NCI-H69 (cell line): ENCODE measurements around the gene ZNF804B.
"Not testable (repeated sequence)": the region's sequence is repeated elsewhere in the genome, so short reads cannot be mapped to it uniquely, and the experiment has no call there.

Experiments
- DNase-seq: peaks from one replicate; lab custom pipeline; 2025; lab: John Stamatoyannopoulos, UW

The ZNF804B gene

DNA sequence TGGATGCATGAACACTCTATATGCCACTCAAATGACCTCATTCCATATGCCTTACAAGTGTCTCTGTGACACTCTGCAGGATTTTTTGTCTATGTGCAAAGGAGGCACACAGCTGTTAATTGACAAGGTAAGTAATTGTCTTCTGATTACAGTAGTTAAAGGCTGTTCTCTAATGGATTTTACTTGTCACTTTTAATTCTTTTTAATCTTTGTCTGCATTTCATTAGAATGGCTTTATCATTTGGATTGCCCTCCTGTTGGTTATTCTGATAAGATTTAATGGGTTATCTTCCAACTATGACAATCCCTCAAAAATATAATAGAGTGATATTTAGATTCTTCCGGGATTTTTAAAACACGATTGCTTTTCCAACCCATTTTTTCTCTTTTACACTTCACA, 326.1 kb downstream of the ZNF804B start:
- no peak for DNase-seq

DNA sequence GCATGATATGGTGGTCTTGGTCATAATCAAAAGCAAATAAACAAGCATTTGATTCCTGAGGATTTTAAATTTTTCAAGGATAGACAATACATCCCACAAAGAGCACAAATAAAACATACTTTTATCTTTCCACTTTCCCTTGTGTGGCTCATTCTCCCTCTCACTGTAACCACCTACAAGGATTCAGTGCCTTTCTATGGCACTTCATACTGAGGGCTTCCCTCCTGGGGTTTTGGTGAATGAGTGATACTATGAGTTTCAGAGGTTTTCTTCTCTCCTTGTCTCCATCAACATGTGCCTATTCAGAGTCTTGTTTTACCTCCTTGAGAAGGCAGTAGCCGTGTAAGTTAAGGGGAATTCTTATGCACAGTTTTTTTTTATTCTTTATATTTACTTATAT, 332.1 kb downstream of the ZNF804B start:
- DNase-seq = no peak

DNA sequence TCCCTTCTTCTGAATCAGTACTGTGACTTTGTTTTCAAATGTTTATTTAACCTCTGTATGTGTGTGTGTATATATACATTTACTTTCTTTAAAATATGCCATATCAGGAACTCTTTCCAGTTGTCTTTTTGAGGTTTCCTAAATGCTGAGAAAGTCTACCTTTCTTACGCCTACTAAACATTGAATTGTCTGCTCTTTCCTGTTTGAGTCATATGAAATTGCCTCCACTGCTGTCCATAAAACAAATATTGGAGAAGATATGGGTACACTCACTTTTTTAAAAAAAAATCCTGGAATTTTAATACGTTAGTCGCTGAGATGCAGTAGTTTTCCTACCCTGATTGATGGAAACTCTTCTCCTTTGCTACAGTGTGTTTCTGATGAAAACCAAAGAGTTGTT, 334.8 kb downstream of the ZNF804B start:
- DNase-seq = no peak

DNA sequence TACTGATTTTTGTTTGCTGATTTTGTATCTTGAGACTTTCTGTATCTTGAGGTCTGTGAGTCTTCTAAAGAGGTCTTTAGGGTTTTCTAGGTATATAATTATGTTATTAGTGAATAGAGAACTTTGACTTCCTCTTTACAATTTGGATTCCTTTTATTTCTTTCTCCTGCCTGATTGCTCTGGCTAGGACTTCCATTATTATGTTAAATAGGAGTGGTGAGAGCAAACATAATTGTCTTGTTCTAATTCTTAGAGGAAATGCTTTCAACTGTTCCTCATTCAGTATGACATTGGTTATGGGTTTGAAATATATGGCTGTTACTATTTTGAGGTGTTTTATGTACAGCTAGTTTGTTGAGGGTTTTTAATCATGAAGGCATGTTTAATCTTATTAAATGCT, 344.1 kb downstream of the ZNF804B start:
- DNase-seq = no peak

DNA sequence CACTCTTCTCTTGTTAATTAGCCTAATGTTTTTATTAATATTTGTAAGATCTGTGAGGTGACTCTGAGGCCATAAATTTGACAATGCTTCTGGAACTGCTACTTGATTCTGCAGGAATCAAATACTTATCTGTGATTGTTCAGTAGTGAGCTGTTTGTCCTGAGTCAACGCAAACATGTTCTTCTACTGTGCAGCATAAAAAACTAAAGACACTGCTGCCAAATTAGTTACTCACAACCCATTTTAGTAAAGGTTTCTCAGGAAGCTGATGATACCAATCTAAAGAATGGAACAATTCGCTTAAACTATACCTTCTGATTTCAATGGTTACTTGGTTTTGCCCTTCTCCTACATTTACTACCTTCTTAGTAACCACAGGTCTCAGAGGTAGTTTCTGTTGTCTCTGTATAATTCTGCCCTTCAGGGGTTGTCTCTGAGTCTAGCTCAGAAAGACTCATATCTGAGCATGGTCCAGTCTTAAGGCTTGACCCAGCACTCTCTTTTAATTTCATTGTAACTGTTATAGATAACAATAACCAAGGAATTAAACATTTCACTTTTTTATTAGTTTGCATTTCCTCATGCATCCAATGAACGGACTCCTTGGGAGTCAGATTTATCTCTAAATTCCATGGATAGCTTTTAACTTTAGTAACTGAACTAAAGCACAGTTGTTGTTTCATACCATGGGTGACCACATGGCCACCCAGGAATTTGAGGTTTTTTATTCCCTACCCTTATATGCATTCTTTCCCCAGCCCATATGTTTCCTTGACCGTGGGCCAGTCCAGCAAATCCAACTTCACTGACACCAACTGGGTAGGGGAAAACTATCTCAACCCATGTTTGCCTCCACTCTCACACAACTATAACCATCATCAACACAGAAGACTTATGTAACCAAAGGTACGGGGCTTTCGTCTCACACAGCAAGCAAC, 345.5 kb downstream of the ZNF804B start:
- DNase-seq = no peak

DNA sequence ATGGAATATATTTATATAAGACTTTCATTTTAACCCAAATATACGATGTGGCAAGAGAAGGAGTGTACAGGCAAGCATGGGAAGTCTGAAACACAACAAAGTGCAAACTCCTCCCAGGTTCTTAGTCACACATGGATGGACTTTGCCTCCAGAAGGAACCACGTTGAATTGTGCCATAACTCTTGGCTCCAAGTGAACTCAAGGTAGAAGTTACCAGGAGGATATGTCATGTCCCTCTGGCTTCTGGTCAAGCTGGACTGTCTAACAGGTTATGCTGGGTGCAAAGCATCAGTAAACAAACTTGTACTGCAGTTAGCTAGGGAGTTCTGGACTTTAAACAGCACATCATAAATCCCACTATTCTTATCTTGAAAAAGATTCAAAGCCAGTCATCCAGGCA, 364.4 kb downstream of the ZNF804B start:
- no peak for DNase-seq

DNA sequence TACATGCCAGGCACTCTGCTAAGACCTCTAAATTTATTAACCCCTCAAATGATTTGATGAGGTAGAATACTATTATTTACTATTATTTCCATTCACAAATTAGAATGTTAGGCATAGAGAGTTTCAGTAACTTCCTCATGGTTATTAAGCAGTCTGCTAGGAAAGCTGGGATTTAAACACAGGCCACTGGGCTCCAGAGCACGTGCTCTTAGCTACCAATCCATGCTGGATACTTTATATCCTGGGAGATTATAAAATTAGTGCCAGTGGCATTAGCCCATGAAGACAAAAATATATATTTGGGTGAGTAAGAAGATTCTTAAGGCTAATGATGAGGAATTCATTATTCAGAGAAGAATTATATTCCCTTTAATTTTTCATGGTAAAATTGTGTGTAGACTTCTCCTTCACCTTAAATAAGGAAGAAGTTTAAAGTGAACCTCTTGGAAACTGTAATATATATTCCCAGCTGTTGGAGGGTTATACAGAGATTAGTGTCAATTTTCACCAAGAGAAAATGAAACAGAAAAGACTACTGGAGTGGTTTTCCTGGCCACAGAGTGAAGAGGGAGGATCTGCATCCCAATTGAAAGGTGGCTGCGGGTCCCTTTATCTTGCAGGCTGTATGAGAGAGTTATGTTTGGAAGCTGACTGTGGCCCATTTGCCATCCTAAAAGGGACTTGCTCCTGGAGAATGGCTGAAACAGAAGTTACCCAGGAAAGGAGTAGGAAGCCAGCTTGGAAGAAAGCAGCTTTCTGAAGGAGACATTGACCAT, 370.3 kb downstream of the ZNF804B start:
- DNase-seq = no peak

DNA sequence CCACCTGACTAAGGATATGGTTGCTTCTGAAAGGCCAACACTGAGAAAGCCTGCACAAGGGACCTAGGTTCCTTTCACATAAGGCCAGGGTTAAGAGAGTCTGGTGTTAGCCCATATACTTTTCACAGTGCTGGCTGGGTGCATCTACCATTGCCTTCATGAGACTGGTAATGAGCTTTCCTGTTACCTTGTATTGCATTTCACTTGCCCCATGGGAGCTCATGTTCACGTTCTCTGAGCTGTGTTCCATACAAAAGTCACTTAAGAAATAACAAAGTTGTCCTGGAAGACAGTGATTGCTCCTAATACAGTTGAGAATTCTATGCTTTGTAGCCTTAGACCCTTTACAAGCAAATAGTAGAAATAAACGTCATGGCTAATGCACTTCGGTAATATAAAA, 373.9 kb downstream of the ZNF804B start:
- no peak for DNase-seq

DNA sequence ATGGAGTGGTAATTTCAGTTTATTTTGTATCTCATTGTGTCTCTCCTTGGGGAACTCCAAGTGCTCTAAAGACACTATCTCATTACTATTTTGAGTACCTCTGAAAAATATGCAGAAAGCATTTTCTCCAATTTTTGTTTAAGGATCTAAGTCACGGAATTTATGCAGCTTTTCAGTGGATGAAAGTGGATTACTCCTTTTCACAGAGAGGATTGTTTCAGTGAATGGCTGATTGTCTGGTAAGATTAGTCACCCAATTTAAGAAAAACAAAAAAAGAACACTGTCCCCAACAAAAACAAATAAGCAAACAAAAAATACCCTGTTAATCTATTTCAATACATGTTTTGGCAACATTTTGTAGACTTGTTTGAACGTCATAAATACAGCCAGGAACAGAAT, 374.3 kb downstream of the ZNF804B start:
- DNase-seq = no peak

DNA sequence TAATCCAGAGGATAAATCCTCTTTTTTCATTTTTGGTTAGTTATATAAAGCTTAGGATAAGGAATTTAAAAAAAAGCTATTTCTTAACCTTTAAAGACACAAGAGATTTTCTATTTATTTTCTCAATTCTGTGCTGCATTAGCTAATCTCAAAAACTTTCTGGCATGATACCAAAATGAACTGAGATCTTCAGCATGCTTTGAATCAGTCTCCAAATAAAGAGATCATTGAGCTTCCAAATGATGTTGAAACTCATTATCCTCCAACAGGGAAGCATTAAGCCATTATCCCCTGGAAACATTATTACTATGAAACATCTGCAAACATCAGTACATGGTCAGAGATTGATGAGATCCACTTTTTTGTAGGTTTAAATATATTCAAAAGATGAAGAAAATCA, 386.3 kb downstream of the ZNF804B start:
- no peak for DNase-seq

DNA sequence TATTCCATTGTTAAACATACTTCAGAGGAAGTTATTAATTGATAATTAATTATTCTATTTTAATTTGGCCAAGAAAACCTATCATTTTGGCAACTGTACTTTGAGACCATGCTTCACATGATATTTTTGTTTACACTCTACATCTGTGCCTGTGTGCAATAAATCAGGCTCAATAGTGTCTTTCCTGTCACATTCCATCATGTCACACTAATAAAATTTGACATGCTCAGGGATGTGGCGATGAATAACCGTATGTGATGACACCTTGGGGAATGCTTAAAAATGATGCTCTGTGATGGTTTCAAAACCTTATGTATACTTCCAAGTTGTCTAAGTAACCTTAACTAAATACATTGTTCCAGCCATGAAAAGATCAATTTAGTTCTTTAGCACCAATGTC, 400.6 kb downstream of the ZNF804B start:
- no peak for DNase-seq

DNA sequence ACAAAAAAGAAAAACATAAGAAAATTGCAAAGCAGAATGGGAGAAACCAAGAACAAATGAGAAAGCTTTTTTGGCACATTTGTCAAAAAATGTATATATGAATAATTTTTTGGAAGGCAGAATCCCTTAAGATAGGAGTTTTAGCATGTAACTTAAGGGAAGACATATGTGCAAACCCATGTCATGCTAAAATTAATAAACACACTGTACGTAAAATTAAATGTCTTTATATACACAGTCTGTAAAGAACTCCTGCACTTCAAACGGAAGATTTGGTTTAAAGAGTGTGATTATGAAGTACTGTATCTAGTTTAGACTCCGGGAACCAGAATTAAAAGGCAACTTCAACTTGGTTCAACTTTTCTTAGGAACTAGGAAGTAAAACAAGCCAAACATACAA, 405.9 kb downstream of the ZNF804B start:
- no peak for DNase-seq

DNA sequence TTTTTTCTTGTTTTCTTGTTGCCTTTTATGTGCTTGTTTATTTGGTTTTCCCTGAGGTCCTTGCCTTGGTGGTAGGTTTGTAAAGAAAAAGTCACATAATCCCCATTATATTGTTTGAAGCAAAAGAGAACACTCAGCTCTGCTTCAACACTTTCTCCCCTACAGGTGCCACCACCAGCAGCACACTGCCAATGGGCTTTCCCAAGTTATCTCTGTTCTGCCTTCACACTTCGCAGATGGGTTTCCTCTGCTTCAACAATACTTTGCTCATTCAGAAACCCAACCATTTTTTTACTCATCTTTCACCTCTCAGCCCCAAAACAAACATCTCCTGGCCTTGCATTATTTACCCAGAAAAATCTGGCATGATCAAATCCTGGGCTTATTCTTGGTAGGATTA, 411.1 kb downstream of the ZNF804B start:
- no peak for DNase-seq

DNA sequence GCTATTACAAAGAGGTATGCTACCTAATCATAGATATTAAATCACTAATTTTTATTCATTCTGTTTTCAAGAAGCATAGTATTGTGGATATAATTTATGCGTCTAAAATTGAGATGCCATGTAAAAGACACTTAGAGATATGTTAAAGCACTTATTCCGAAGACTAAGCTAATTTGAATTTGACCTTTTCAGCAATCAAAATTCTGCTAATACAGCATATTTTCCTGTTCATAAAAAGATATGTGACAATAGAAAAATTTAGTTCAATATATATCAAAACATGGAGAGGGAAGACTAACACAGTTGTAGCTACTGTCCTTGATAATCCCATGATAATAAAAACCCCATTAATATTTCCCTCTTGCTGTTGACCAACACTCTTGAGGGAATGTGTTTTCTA, 422.6 kb downstream of the ZNF804B start:
- no peak for DNase-seq

DNA sequence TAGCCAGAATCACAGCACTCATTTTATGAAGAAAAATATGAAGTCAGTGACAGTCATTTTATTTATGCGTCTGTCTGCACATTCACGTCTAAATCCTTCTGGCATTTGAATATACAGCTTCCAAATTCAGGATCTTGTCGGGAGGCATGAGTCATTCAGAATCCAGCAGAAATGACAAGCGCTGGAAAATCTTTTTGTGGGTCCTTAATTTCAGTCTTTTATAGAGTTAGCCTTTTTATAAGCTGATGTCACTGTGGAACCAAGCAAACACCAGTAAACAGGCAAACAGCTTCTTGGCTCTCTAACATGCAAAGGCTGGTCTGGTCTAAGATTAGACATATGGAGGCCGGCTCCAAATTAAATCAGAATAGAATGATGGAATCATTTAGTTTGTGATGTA, 424.2 kb downstream of the ZNF804B start:
- DNase-seq = no peak

DNA sequence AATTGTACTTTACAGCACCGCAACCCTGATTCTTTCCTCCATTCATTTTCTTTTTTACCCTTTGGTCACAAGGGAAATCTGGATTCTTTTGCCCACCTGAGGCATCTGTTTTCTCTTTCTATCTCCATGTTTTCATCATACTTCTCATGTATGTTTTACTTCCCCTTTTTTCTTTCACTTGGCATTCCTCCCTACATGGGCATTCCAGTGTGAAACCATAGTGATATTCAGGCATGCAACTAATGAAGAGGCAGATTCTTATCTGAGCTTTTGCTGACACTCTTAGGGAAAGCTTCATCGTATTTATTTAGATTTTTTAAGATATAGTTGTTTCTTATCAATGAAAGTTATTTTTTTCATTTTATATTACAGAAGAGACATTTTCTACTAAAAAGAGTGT, 441.3 kb downstream of the ZNF804B start:
- no peak for DNase-seq

DNA sequence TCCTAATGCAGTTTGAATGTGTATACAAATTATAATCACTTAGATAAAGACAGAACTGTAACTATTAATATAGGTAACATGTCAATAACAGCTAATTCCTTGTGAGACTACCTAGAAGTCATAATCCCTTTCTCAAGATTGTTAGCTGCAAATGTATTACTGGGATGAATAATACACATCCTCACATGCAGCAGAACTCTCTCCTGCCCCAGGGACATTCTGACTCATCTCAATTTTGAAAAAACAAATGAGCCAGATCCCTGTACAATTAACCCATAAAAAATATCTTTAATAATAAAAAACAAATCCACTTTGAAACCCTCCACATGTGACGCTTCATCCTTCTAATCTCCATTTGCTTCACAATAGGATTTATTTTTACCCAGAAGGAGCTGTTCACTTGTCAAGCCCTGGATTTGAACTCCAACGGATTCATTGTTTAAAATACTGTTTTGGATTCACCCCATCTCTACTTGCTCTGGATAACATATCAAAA, 464.4 kb downstream of the ZNF804B start:
- DNase-seq = no peak

DNA sequence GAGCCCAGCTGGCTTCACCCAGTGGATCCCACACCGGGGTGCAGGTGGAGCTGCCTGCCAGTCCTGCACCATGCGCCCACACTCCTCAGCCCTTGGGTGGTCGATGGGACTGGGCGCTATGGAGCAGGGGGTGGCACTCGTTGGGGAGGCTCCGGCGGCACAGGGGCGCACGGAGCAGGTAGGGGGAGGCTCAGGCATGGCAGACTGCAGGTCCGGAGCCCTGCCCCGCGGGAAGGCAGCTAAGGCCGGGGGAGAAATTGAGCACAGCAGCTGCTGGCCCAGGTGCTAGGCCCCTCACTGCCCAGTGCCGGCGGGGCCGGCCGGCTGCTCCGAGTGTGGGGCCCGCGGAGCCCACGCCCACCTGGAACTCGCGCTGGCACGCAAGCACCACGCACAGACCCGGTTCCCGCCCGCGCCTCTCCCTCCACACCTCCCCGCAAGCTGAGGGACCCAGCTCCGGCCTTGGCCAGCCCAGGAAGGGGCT, 469.2 kb downstream of the ZNF804B start:
- DNase-seq = not testable (repeated sequence)

DNA sequence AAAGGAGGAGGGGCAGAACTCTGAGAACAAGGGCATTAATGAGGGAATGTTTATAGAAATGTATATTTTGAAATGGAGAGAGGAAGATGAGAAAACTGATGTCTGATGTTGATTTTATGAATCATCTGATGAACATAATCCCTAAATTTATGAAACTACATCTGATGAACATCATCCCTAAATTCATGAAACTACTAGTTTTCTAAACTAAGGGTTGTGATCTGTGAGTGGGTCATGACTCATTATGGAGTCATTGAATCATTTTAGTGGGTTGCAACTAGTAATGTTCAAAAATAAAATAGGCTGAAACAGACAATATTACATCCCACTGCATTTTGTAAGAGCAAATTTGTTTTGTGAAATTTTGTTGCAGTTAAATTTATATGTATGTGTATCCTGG, 478.7 kb downstream of the ZNF804B start:
- no peak for DNase-seq

DNA sequence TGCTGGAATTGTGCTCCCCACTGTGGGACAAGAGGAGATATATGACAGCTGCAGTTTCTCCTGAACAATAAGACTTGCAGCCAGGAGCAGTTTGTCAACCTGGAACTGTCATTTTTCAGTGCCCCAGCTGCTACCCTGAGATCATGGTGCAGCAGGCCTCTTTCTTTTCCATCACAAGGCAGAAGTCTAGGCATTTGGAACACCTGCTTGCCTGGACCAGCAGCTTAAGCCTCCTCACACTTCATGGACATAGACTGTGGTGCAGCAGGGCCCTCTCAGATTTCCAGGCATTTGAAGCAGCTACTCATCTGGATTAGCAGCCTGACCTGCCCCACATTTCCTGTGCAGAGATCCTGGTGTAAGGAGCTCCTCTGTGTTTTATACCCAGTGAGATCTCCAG, 486.7 kb downstream of the ZNF804B start:
- no peak for DNase-seq

DNA sequence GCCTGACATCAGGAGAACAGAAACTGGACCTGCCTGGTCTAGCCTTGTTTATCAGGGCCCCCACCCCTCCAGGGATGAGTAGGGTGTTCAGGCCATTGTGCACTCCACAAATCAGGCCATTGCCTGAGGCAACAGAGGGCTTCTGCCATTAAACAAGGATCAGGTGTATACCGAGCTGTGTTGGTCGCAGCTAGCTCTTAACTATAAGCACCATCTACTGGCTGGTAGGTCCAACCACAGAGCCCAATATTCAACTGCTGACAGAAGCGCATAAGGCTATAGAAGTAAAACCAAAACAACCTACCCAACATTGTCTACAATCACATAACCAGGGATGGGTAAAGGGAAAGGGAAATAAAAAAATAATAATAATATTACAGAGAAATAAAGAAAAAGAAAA, 487.7 kb downstream of the ZNF804B start:
- no peak for DNase-seq

DNA sequence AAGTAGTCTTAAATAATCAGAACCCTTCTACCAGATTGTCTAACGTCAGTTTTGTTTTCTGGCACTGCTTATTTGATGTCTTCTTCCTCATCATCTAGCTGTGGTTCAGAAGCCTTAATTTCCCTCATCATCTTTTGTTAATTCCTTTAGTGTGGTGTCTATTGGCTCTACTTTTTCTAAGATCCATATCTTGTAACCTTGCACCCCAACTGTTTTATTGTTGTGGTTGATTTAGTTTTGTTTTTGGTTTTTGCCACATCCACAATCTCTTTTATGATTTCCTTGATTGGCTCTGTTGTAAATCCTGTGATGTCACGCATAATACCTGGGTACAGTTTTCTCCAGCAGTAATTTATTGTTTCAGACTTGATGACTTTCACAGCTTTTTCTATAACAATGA, 499.6 kb downstream of the ZNF804B start:
- DNase-seq = no peak

DNA sequence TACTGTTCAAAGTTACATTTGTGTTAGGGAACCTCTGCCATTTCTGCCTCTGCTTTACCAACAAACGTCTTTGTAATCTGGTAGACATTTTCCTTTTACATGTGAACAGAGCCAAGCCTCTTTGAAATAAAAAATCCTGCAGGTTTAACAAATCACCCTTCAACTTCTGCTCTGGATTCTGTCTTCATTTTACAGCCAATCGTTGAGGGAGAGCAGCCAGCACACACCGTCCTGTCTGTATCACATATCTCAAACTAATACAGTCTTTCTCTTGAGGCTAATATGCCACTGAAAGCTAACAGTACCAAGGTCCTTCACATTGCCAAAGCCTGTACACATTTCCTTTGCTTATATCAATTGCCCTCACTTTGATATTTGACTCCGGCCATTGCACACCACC, 504.6 kb downstream of the ZNF804B start:
- no peak for DNase-seq
